SU-DHL-6 (cell line): ENCODE measurements around the gene SUSD3.

Source experiments
- H2AFZ ChIP-seq: fragments of 200-600 bp; sonication (generic); 2 replicates; pipeline ENCODE4 v1.6.1; 2014; ENCODE audit warnings: low read depth, mild to moderate bottlenecking, moderate library complexity, mixed read lengths, antibody characterized with exemption, low read length; ENCODE audit not compliant: severe bottlenecking
- H3F3A ChIP-seq: fragments of 200-600 bp; shearing (Covaris generic); 2 replicates; pipeline ENCODE4 v1.6.0; 2016; ENCODE audit warnings: antibody characterized with exemption, mild to moderate bottlenecking; ENCODE audit not compliant: insufficient read depth
- H3K27ac ChIP-seq: fragments of 200-600 bp; sonication (generic); 2 replicates; pipeline ENCODE4 v1.5.1; 2016; ENCODE audit warnings: low read depth, mild to moderate bottlenecking, low read length, moderate library complexity, mixed read lengths
- H3K27me3 ChIP-seq: fragments of 200-600 bp; sonication (generic), shearing (Covaris generic); 2 replicates; pipeline ENCODE4 v1.6.0; 2014; ENCODE audit warnings: mild to moderate bottlenecking, low read length
- H3K36me3 ChIP-seq: fragments of 200-600 bp; sonication (generic); 2 replicates; pipeline ENCODE4 v1.6.1; 2014; ENCODE audit warnings: mild to moderate bottlenecking, low read length, mixed read lengths
- H3K4me2 ChIP-seq: fragments of 300-600, 200-600 bp; shearing (Covaris generic), sonication (generic); 2 replicates; pipeline ENCODE4 v1.6.0; 2014; ENCODE audit warnings: low read length, low read depth, mild to moderate bottlenecking; ENCODE audit not compliant: poor library complexity, severe bottlenecking
- H3K4me3 ChIP-seq: fragments of 200-600 bp; sonication (generic); 2 replicates; pipeline ENCODE4 v1.5.1; 2014; ENCODE audit warnings: antibody characterized with exemption, low read length, mild to moderate bottlenecking, mixed read lengths; ENCODE audit not compliant: insufficient read depth, poor library complexity, severe bottlenecking
- H3K79me2 ChIP-seq: fragments of 200-600 bp; sonication (generic); 2 replicates; pipeline ENCODE4 v1.6.1; 2014; ENCODE audit warnings: mild to moderate bottlenecking, low read length, moderate library complexity; ENCODE audit not compliant: insufficient read depth
- H3K9ac ChIP-seq: fragments of 200-600 bp; sonication (generic); 2 replicates; pipeline ENCODE4 v1.7.0; 2014; ENCODE audit warnings: mild to moderate bottlenecking, low read length
- H3K9me2 ChIP-seq: fragments of 200-600 bp; sonication (generic); replicated peaks from 2 replicates; pipeline ENCODE4 v1.6.1; 2014; ENCODE audit warnings: low read length; ENCODE audit not compliant: insufficient read depth
- H3K9me3 ChIP-seq: fragments of 200-600 bp; sonication (generic); 2 replicates; pipeline ENCODE4 v1.6.1; 2014; ENCODE audit warnings: low read length, mixed read lengths; ENCODE audit not compliant: insufficient read depth
- H4K20me1 ChIP-seq: fragments of 200-600 bp; sonication (generic); 2 replicates; pipeline ENCODE4 v1.6.1; 2014; ENCODE audit warnings: low read depth, mild to moderate bottlenecking, antibody characterized with exemption, low read length, moderate library complexity, mixed read lengths
- EZH2phosphoT487 ChIP-seq: fragments of 200-600 bp; sonication (generic), shearing (Covaris generic); conservative IDR thresholded peaks from 2 replicates; pipeline ENCODE4 v1.6.1; 2018; ENCODE audit warnings: mild to moderate bottlenecking, antibody characterized with exemption, low read length, moderate library complexity, mixed read lengths
- TF ChIP-seq, protein P1 (sequence below): fragments of 200-600 bp; sonication (generic); IDR thresholded peaks from one replicate; pipeline ENCODE4 v1.5.1; 2017; ENCODE audit warnings: antibody characterized with exemption, mild to moderate bottlenecking, low read length, moderate library complexity; ENCODE audit not compliant: insufficient read depth, poor library complexity, severe bottlenecking

SUSD3 gene

DNA sequence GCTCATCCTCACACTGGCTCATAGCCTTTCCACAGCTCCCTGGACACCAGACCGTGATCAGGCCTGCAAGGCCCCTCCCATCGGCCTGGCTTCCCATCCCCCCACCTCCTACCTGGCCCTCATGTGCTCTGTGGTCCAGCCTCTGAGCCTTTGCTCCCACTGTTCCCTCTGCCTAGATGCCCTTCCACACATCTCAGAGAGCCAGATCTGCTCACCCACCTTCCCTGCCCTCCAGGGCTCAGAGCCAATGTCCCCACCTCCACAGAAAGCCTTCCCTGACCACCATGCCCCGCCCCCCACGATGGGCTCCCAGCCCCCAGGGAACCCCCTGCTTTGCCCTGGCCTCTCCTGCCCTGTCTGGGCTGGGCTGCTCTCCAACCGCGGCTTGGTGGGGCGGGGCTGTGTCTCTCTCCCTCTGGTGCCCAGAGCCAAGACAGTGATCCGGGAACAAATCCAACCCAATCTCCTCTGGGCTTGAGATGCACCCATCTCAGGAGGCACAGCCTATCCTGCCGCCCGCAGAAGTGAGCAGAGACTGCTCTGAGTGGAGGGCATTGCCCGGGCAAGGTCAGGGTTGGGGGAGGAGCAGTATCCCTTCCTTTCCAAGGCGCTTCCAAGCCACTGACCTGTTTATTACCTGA is 73.9 kb downstream of the SUSD3 start:
- H3K9me3 ChIP-seq, result no peaks in the 10 kb centered on the region
- no peak overlapping the region for H3K4me2 ChIP-seq
- no peaks in the 10 kb centered on the region for H3F3A ChIP-seq
- H3K79me2 ChIP-seq, result no peaks in the 10 kb centered on the region
- H3K9me2 ChIP-seq, result no peaks in the 10 kb centered on the region
- H3K4me3 ChIP-seq, result no peak overlapping the region
- no peak overlapping the region for H3K27ac ChIP-seq
- H4K20me1 ChIP-seq, result no peaks in the 10 kb centered on the region
- H3K27me3 ChIP-seq, result no peaks in the 10 kb centered on the region
- H2AFZ ChIP-seq, result no peak overlapping the region
- TF ChIP-seq, protein P1, sequence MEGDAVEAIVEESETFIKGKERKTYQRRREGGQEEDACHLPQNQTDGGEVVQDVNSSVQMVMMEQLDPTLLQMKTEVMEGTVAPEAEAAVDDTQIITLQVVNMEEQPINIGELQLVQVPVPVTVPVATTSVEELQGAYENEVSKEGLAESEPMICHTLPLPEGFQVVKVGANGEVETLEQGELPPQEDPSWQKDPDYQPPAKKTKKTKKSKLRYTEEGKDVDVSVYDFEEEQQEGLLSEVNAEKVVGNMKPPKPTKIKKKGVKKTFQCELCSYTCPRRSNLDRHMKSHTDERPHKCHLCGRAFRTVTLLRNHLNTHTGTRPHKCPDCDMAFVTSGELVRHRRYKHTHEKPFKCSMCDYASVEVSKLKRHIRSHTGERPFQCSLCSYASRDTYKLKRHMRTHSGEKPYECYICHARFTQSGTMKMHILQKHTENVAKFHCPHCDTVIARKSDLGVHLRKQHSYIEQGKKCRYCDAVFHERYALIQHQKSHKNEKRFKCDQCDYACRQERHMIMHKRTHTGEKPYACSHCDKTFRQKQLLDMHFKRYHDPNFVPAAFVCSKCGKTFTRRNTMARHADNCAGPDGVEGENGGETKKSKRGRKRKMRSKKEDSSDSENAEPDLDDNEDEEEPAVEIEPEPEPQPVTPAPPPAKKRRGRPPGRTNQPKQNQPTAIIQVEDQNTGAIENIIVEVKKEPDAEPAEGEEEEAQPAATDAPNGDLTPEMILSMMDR, result no peak
- TF ChIP-seq EZH2phosphoT487, result no peak
- no peak overlapping the region for H3K9ac ChIP-seq
- H3K36me3 ChIP-seq, result no peaks in the 10 kb centered on the region

DNA sequence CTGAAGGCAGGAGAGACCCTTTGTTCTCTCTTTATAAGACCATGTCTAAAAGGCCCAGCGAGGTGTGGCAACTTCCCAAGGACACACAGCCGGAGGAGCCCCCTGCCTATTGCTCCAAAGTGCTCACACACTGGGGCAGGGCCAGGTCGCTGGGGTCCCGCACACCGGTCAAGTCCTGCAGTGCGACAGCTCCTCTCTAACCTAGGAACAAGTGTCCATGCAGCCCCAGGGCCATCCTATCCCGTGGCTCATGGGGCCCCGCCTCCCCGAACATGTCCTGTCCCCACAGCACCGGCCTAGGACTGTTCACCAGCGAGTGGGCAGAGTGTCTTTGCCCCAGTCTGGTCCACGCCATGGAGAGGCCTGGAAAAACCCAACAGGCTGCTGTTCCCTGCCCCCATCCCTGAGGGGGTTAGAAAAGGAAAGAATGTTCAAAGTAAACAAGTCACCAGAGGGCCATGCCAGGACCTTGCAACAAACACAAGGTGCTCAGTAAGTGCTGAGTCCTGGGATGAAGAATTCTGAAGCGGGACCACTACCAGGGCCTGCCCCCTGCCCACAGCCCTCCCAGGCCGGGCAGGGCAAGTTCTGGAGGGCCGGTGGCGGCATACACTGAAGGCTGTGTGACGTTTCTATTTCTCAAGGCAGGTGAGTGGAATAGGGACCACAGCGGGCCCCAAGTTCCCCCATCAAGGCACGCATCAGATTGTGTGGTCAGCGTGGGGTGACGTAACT is 74.6 kb downstream of the SUSD3 start:
- Histone ChIP-seq H3K79me2 (no peaks in the 10 kb centered on the region), H3K36me3 (no peaks in the 10 kb centered on the region), H3K9me2 (no peaks in the 10 kb centered on the region), H3F3A (no peaks in the 10 kb centered on the region), H3K27ac (no peak overlapping the region), H3K4me2 (peak overlapping the region; percentile 72), H3K27me3 (no peaks in the 10 kb centered on the region), H3K4me3 (peak overlapping the region; percentile 50), H3K9ac (peak overlapping the region; percentile 49; the same call in 1 of the 2 replicates), H4K20me1 (no peaks in the 10 kb centered on the region), H3K9me3 (no peaks in the 10 kb centered on the region), H2AFZ (peak overlapping the region; percentile 55)
- TF ChIP-seq, protein P1, result no peak
- TF ChIP-seq EZH2phosphoT487, result no peak

DNA sequence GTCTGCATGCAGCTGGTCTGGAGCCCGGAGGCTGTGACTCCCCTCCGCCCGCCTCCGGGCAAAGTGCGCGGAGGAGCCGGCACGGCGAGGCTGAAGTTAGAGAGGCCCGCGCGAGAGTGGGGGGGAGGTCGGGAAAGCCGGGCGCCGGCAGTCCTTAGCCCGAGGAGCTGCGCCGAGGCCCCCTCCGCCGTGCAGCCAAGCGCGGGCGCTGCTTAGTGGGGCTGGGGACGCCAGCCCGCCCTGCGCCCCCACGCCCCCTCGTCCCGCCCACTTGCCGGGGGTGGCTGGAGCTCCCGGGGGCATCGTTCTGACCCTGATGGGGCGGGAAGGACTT is 75.1 kb downstream of the SUSD3 start:
- Histone ChIP-seq H3K27me3 (no peaks in the 10 kb centered on the region), H3K36me3 (no peaks in the 10 kb centered on the region), H3K4me3 (peak overlapping the region; percentile 50), H3K27ac (no peak overlapping the region), H3K9me3 (no peaks in the 10 kb centered on the region), H3K79me2 (no peaks in the 10 kb centered on the region), H3F3A (no peaks in the 10 kb centered on the region), H3K4me2 (peak overlapping the region; percentile 72), H4K20me1 (no peaks in the 10 kb centered on the region), H2AFZ (peak overlapping the region; percentile 55), H3K9me2 (no peaks in the 10 kb centered on the region), H3K9ac (peak overlapping the region; percentile 49)
- TF ChIP-seq, protein P1, result no peak
- no peak for TF ChIP-seq EZH2phosphoT487
